Mucosa of gallbladder (tissue), 1 donor: ENCODE measurements around the gene REEP2. TPM values are rescaled to one million over a fixed set of nuclear protein-coding genes. Genes with fewer than 3 reads are reported as not detected.

Experiments
- total RNA-seq: library from RNA; stranded (reverse); gene quantifications from one replicate; pipeline ENCODE4 v1.2.1, GENCODE V29; 2021
- donor health status: DM: no; HTN: no; CAD: no.

Gene REEP2
- total RNA-seq, 1 donor from 2014 or later, result 7.6 TPM

Other genes with a start within 250 kb of the REEP2 start
- gene CDC23, start 225.7 kb upstream of the REEP2 start, total RNA-seq, result 21.8 TPM
- gene GFRA3, start 164.4 kb upstream of the REEP2 start, total RNA-seq, result 2.2 TPM
- 0.37 TPM for gene CDC25C, start 107.3 kb upstream of the REEP2 start, total RNA-seq
- 29.2 TPM for gene FAM53C, start 100.8 kb upstream of the REEP2 start, total RNA-seq
- 65.8 TPM for gene KDM3B, start 86.4 kb upstream of the REEP2 start, total RNA-seq
- 98.5 TPM for gene EGR1, start 26.4 kb downstream of the REEP2 start, total RNA-seq
- 63.1 TPM for gene ETF1, start 104.2 kb downstream of the REEP2 start, total RNA-seq
- 170 TPM for gene HSPA9, start 136.3 kb downstream of the REEP2 start, total RNA-seq